MCF 10A (cell line): Measurements from ENCODE around the gene STAT5B. TPM values are rescaled to one million over a fixed set of nuclear protein-coding genes. Genes with fewer than 3 reads are reported as not detected.

Experiments
- BruUV-seq: library from RNA; stranded (reverse); fragments of 400-500 nt; replicated peaks from 2 replicates; lab custom pipeline; 2021; lab: Mats Ljungman, UMichigan
- CTCF ChIA-PET: fragments of 300-600 bp; sonication (Branson Sonifier 250); formaldehyde crosslinking; extraction: SDS; loops from one replicate; lab custom pipeline; 2021; ENCODE audit warnings: antibody characterized with exemption, inconsistent platforms; lab: Yijun Ruan, JAX
- POLR2A ChIA-PET: fragments of 300-600, 350-650 bp; sonication (Branson Sonifier 250); formaldehyde crosslinking; extraction: SDS; loops from one replicate; lab custom pipeline; 2020; ENCODE audit warnings: antibody characterized with exemption, inconsistent platforms; lab: Yijun Ruan, JAX
- DNase-seq: peaks from one replicate; pipeline ENCODE4 v3.0.0-alpha.2; 2018; ENCODE audit not compliant: unreplicated experiment
- H3K27ac Mint-ChIP-seq: one replicate; pipeline ENCODE4 v1.8.0; 2022; ENCODE audit warnings: mild to moderate bottlenecking, low read depth, mixed read lengths; ENCODE audit not compliant: unreplicated experiment
- H3K27me3 Mint-ChIP-seq: one replicate; pipeline ENCODE4 v1.8.0; 2022; ENCODE audit warnings: mixed read lengths; ENCODE audit not compliant: insufficient read depth, unreplicated experiment
- H3K36me3 Mint-ChIP-seq: one replicate; pipeline ENCODE4 v1.8.0; 2022; ENCODE audit warnings: mild to moderate bottlenecking, moderate library complexity, mixed read lengths; ENCODE audit not compliant: insufficient read depth, unreplicated experiment
- H3K4me1 Mint-ChIP-seq: one replicate; pipeline ENCODE4 v1.8.0; 2022; ENCODE audit warnings: mixed read lengths; ENCODE audit not compliant: insufficient read depth, unreplicated experiment
- H3K4me3 Mint-ChIP-seq: one replicate; pipeline ENCODE4 v1.8.0; 2022; ENCODE audit warnings: mild to moderate bottlenecking, moderate library complexity, mixed read lengths; ENCODE audit not compliant: unreplicated experiment
- H3K9me3 Mint-ChIP-seq: one replicate; pipeline ENCODE4 v1.8.0; 2022; ENCODE audit warnings: mixed read lengths; ENCODE audit not compliant: unreplicated experiment
- CTCF ChIP-seq: fragments of 200-600 bp; IDR thresholded peaks from one replicate; pipeline ENCODE4 v1.8.0; 2022; ENCODE audit warnings: antibody characterized with exemption, mild to moderate bottlenecking; ENCODE audit not compliant: unreplicated experiment
- intact Hi-C: fragments of 100-400 bp; cut with micrococcal nuclease; formaldehyde crosslinking; loops from 2 replicates; pipeline ENCODE4 v1.14.1; 2022
- total RNA-seq: library from RNA; stranded (reverse); gene quantifications from 2 replicates; pipeline ENCODE4 v1.2.3, GENCODE V29; 2022

The STAT5B gene
- total RNA-seq, 1 experiment from 2014 or later: 29.8 TPM

- no TSS peak for BruUV-seq
- DNase-seq: no peak
- Mint-ChIP-seq H3K27ac (no peak overlapping the region), H3K27me3 (peaks cover 14% of the 10 kb centered on the region), H3K4me1 (no peaks in the 10 kb centered on the region), H3K9me3 (no peaks in the 10 kb centered on the region), H3K4me3 (peak overlapping the region; percentile 47), H3K36me3 (no peaks in the 10 kb centered on the region)
- ChIA-PET CTCF (interaction anchor here (0.5 to 0.6 kb wide), 3 partner anchors 48 to 83 kb away, joined by 3 read pairs; no protein-coding TSS in a partner anchor), POLR2A (interaction anchor here (0.7 to 0.9 kb wide), 2 partner anchors 26 to 27 kb away, joined by 3 read pairs; no protein-coding TSS in a partner anchor)
- intact Hi-C loops: no loop called here
- TF ChIP-seq CTCF: no peak
These were observed 11.2 kb upstream of the STAT5B start for GRCh38 chr17:42287305-42287976.

- DNase-seq: no peak
- CTCF ChIA-PET: interaction anchor here (0.6 kb wide), 2 partner anchors 49 to 75 kb away, joined by 3 read pairs; no protein-coding TSS in a partner anchor
- TF ChIP-seq CTCF: no peak
- intact Hi-C loops: no loop called here
- Mint-ChIP-seq H3K9me3 (no peaks in the 10 kb centered on the region), H3K4me1 (no peaks in the 10 kb centered on the region), H3K36me3 (no peaks in the 10 kb centered on the region), H3K27ac (no peak overlapping the region), H3K4me3 (peak overlapping the region; percentile 47), H3K27me3 (peaks cover 14% of the 10 kb centered on the region)
- no TSS peak for BruUV-seq
- POLR2A ChIA-PET: interaction anchor here (0.6 to 1.4 kb wide), 3 partner anchors 9 to 27 kb away, joined by 3 to 7 read pairs (median 3); partner anchors contain the start of gene STAT5B
These were observed 10.4 kb upstream of the STAT5B start for GRCh38 chr17:42286411-42287221.

GRCh38 chr17:42285346-42286050 lies 9.3 kb upstream of the STAT5B start:
- CTCF ChIA-PET: interaction anchor here (0.5 kb wide), 1 partner anchor 123 kb away, joined by 4 read pairs; no protein-coding TSS in a partner anchor
- Mint-ChIP-seq H3K27me3 (peaks cover 14% of the 10 kb centered on the region), H3K36me3 (no peaks in the 10 kb centered on the region)

More at GRCh38 chr17:42285346-42286050, 9.3 kb upstream of the STAT5B start:
- H3K27ac Mint-ChIP-seq: no peak overlapping the region
- no peak for DNase-seq
- no peaks in the 10 kb centered on the region for H3K9me3 Mint-ChIP-seq
- POLR2A ChIA-PET: interaction anchor here (0.6 to 1.4 kb wide), 2 partner anchors 8 to 16 kb away, joined by 4 to 7 read pairs; no protein-coding TSS in a partner anchor
- no TSS peak for BruUV-seq
- no peak for TF ChIP-seq CTCF
- intact Hi-C loops: no loop called here
- H3K4me1 Mint-ChIP-seq: no peaks in the 10 kb centered on the region
- H3K4me3 Mint-ChIP-seq: no peak overlapping the region
